WTC11 (cell line): ENCODE measurements around the gene SLIT1. TPM values are rescaled to one million over a fixed set of nuclear protein-coding genes. Genes with fewer than 3 reads are reported as not detected.

ENCODE experiments used
- ATAC-seq: fragments of 200-7000 bp; cut with Tn5 transposase; 2 replicates; pipeline ENCODE4 v1.10.0; 2021; ENCODE audit warnings: mild to moderate bottlenecking, moderate library complexity
- CTCF ChIA-PET: fragments of 300-600 bp; sonication (Branson Sonifier 250); formaldehyde crosslinking; loops from one replicate; lab custom pipeline; 2021; ENCODE audit warnings: antibody characterized with exemption; lab: Charles Lee
- POLR2A ChIA-PET: fragments of 350-600 bp; sonication (Branson Sonifier 250); formaldehyde crosslinking; loops from one replicate; lab custom pipeline; 2021; ENCODE audit warnings: antibody characterized with exemption; lab: Charles Lee
- DNase-seq: peaks from one replicate; pipeline ENCODE4 v3.0.0; 2021; ENCODE audit warnings: low spot score
- H3K27ac Mint-ChIP-seq: 2 replicates; pipeline ENCODE4 v1.8.0; 2021; ENCODE audit warnings: mixed read lengths
- H3K27me3 Mint-ChIP-seq: 2 replicates; pipeline ENCODE4 v1.8.0; 2021; ENCODE audit warnings: low read depth, mild to moderate bottlenecking, moderate library complexity, mixed read lengths
- H3K36me3 Mint-ChIP-seq: 2 replicates; pipeline ENCODE4 v1.8.0; 2021; ENCODE audit warnings: mixed read lengths
- H3K4me1 Mint-ChIP-seq: 2 replicates; pipeline ENCODE4 v1.8.0; 2022; ENCODE audit warnings: mixed read lengths
- H3K4me3 Mint-ChIP-seq: 2 replicates; pipeline ENCODE4 v1.8.0; 2021; ENCODE audit warnings: mild to moderate bottlenecking, moderate library complexity, mixed read lengths
- H3K9me3 Mint-ChIP-seq: 2 replicates; pipeline ENCODE4 v1.8.0; 2021; ENCODE audit warnings: mixed read lengths
- AFF4 ChIP-seq: sonication (generic); formaldehyde crosslinking; IDR thresholded peaks from 2 replicates; pipeline ENCODE4 v1.8.1; 2023; ENCODE audit warnings: mild to moderate bottlenecking, missing genetic modification reagents, borderline replicate concordance
- ATF3 ChIP-seq: sonication (generic); formaldehyde crosslinking; conservative IDR thresholded peaks from 2 replicates; pipeline ENCODE4 v1.8.1; 2022; ENCODE audit warnings: mild to moderate bottlenecking, missing genetic modification reagents
- CBFB ChIP-seq: sonication (generic); formaldehyde crosslinking; IDR thresholded peaks from 2 replicates; pipeline ENCODE4 v1.8.1; 2022; ENCODE audit warnings: mild to moderate bottlenecking, low read depth, missing genetic modification reagents
- CREB1 ChIP-seq: sonication (generic); formaldehyde crosslinking; IDR thresholded peaks from 2 replicates; pipeline ENCODE4 v1.8.0; 2023; ENCODE audit warnings: mild to moderate bottlenecking, missing genetic modification reagents
- E2F4 ChIP-seq: sonication (generic); formaldehyde crosslinking; IDR thresholded peaks from 2 replicates; pipeline ENCODE4 v1.8.1; 2022; ENCODE audit warnings: low read depth, mild to moderate bottlenecking, moderate library complexity, missing genetic modification reagents, borderline replicate concordance
- ETV6 ChIP-seq: sonication (generic); formaldehyde crosslinking; IDR thresholded peaks from 2 replicates; pipeline ENCODE4 v1.8.1; 2022; ENCODE audit warnings: mild to moderate bottlenecking, missing genetic modification reagents
- FOXK1 ChIP-seq: sonication (generic); formaldehyde crosslinking; IDR thresholded peaks from 2 replicates; pipeline ENCODE4 v1.8.0; 2022; ENCODE audit warnings: mild to moderate bottlenecking, moderate library complexity, missing genetic modification reagents
- FOXP1 ChIP-seq: sonication (generic); formaldehyde crosslinking; IDR thresholded peaks from 2 replicates; pipeline ENCODE4 v1.8.0; 2022; ENCODE audit warnings: missing genetic modification reagents, mild to moderate bottlenecking, moderate library complexity, borderline replicate concordance
- GTF2I ChIP-seq: fragments of 250-450 bp; sonication (Bioruptor Pico); conservative IDR thresholded peaks from 2 replicates; pipeline ENCODE4 v1.4.0; 2021; ENCODE audit warnings: mild to moderate bottlenecking
- HMGXB4 ChIP-seq: sonication (generic); formaldehyde crosslinking; IDR thresholded peaks from 2 replicates; pipeline ENCODE4 v1.8.1; 2023; ENCODE audit warnings: mild to moderate bottlenecking, moderate library complexity, missing genetic modification reagents
- IRF2 ChIP-seq: sonication (generic); formaldehyde crosslinking; IDR thresholded peaks from 2 replicates; pipeline ENCODE4 v1.8.0; 2022; ENCODE audit warnings: low read depth, missing genetic modification reagents, borderline replicate concordance
- KAT7 ChIP-seq: sonication (generic); formaldehyde crosslinking; IDR thresholded peaks from 2 replicates; pipeline ENCODE4 v1.8.1; 2023; ENCODE audit warnings: missing genetic modification reagents, mild to moderate bottlenecking, borderline replicate concordance
- NFATC4 ChIP-seq: fragments of 250-450 bp; sonication (Bioruptor Pico); IDR thresholded peaks from 2 replicates; pipeline ENCODE4 v1.9.0; 2021; ENCODE audit warnings: mild to moderate bottlenecking
- NR2C2 ChIP-seq: sonication (generic); formaldehyde crosslinking; IDR thresholded peaks from 2 replicates; pipeline ENCODE4 v1.8.0; 2022; ENCODE audit warnings: mild to moderate bottlenecking, missing genetic modification reagents
- PRRX2 ChIP-seq: fragments of 250-450 bp; sonication (Bioruptor Pico); IDR thresholded peaks from 2 replicates; pipeline ENCODE4 v1.8.0; 2021; ENCODE audit warnings: mild to moderate bottlenecking
- RORB ChIP-seq: fragments of 250-450 bp; sonication (Bioruptor Pico); IDR thresholded peaks from 2 replicates; pipeline ENCODE4 v1.9.0; 2021; ENCODE audit warnings: mild to moderate bottlenecking
- SMAD3 ChIP-seq: sonication (generic); formaldehyde crosslinking; IDR thresholded peaks from 2 replicates; pipeline ENCODE4 v1.8.0; 2022; ENCODE audit warnings: missing genetic modification reagents, mild to moderate bottlenecking, borderline replicate concordance
- TEAD4 ChIP-seq: sonication (generic); formaldehyde crosslinking; IDR thresholded peaks from 2 replicates; pipeline ENCODE4 v1.8.0; 2022; ENCODE audit warnings: mild to moderate bottlenecking, missing genetic modification reagents
- ZNF138 ChIP-seq: sonication (generic); formaldehyde crosslinking; conservative IDR thresholded peaks from 2 replicates; pipeline ENCODE4 v1.8.1; 2022; ENCODE audit warnings: mild to moderate bottlenecking, moderate library complexity, missing genetic modification reagents
- ZNF263 ChIP-seq: sonication (generic); formaldehyde crosslinking; IDR thresholded peaks from 2 replicates; pipeline ENCODE4 v1.8.1; 2022; ENCODE audit warnings: low read depth, mild to moderate bottlenecking, moderate library complexity, missing genetic modification reagents
- ZNF396 ChIP-seq: fragments of 250-450 bp; sonication (Bioruptor Pico); IDR thresholded peaks from 2 replicates; pipeline ENCODE4 v1.8.0; 2021; ENCODE audit warnings: mild to moderate bottlenecking, moderate library complexity, borderline replicate concordance
- ZNF671 ChIP-seq: fragments of 250-450 bp; sonication (Bioruptor Pico); IDR thresholded peaks from 2 replicates; pipeline ENCODE4 v1.8.0; 2021; ENCODE audit warnings: mild to moderate bottlenecking
- total RNA-seq: library from RNA; stranded (reverse); gene quantifications from 3 replicates; pipeline ENCODE4 v1.2.3, GENCODE V29; 2021
- TF ChIP-seq, protein P1 (sequence below): fragments of 250-450 bp; sonication (Bioruptor Pico); IDR thresholded peaks from 2 replicates; pipeline ENCODE4 v1.9.0; 2021; ENCODE audit warnings: moderate library complexity, mild to moderate bottlenecking, inconsistent platforms, borderline replicate concordance
- TF ChIP-seq, protein P2 (sequence below): fragments of 250-450 bp; sonication (Bioruptor Pico); IDR thresholded peaks from 2 replicates; pipeline ENCODE4 v1.9.0; 2021; ENCODE audit warnings: mild to moderate bottlenecking

SLIT1 gene
- total RNA-seq, 1 experiment from 2014 or later = 1.6 TPM

DNA sequence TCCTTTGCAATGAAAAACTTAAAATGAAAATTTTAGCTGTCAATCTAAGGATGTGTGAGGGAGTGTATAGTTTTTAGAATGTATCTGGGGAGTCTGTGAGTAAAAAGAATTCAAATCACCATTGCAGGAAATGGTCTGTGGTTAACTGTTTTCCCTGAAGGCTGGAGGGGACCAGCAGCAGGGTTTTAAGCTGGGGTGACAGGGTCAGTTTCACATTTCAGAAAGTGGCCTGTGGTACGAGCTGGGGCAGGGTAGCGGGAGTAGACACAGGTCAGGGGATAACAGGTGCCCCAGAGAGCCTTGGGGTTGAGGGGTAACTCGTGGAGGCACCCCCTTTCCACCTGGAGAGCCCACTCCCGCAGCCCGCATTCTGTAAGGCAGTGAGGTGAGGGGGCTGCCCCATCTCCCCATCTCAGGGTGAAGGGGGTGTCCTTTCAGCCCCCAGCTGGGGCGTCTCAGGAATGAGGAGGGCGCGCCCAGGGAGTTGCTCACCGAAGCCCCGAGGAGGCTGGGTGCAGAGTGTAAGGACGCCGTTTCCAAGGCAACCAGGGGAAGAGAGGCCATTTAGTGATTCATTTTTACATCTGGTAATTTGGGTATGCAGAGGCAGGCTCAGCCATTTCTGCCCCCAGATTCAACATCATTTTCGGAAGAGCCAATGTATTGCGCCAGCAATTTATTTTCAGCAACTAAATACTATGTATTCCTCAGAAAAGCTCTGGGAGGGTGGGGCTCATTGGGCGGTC, 168.9 kb downstream of the SLIT1 start (continued):
- TF ChIP-seq ETV6 (CRISPR knock-in tag) (no peak), ZNF263 (CRISPR knock-in tag) (no peak), ZNF138 (CRISPR knock-in tag) (no peak), IRF2 (no peak), NFATC4 (CRISPR knock-in tag) (no peak)

GRCh38 chr10:97015240-97015639, 170.5 kb downstream of the SLIT1 start:
- DNase-seq (no peak), ATAC-seq (no peak)
- CTCF ChIA-PET = no interaction called here
- no peak overlapping the region for H3K4me3 Mint-ChIP-seq
- no peaks in the 10 kb centered on the region for H3K36me3 Mint-ChIP-seq
- H3K27me3 Mint-ChIP-seq = no peaks in the 10 kb centered on the region
- no peak overlapping the region for H3K27ac Mint-ChIP-seq
- POLR2A ChIA-PET = no interaction called here
- peaks cover 3% of the 10 kb centered on the region for H3K4me1 Mint-ChIP-seq
- no peak for TF ChIP-seq PRRX2 (CRISPR knock-in tag)
- no peak for TF ChIP-seq ZNF396
- no peak for TF ChIP-seq TEAD4 (CRISPR knock-in tag)
- no peak for TF ChIP-seq CREB1 (CRISPR knock-in tag)
- TF ChIP-seq IRF2 = no peak
- TF ChIP-seq CBFB (CRISPR knock-in tag) = no peak
- TF ChIP-seq E2F4 = no peak
- no peak for TF ChIP-seq AFF4 (CRISPR knock-in tag)
- TF ChIP-seq RORB (CRISPR knock-in tag) = no peak
- TF ChIP-seq, protein P1, sequence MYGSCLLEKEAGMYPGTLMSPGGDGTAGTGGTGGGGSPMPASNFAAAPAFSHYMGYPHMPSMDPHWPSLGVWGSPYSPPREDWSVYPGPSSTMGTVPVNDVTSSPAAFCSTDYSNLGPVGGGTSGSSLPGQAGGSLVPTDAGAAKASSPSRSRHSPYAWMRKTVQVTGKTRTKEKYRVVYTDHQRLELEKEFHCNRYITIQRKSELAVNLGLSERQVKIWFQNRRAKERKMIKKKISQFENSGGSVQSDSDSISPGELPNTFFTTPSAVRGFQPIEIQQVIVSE (CRISPR knock-in tag) = no peak
- H3K9me3 Mint-ChIP-seq = no peaks in the 10 kb centered on the region

DNA sequence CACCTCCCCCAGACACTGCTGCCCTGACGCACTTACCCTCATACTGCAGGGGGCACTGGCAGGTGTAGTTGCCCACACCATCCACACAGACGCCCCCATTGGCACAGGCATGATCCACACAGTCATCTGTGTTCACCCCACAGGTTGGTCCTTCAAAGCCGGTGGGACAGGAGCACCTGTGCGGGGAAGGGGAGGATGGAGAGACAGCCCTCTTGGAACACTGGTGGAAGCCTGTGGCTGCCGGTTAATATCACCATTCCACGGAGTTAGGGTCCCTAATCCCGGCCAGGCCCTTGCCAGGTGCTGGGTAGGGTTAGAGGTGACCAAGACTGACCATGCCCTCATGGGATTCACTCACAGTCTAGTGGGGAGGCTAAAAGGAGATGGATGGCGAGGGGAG, 171.8 kb downstream of the SLIT1 start:
- no peak for DNase-seq
- Mint-ChIP-seq H3K9me3 (peaks cover 3% of the 10 kb centered on the region; the same call in 1 of the 2 replicates), H3K4me1 (no peaks in the 10 kb centered on the region), H3K4me3 (no peak overlapping the region), H3K27ac (no peak overlapping the region), H3K36me3 (no peaks in the 10 kb centered on the region), H3K27me3 (no peaks in the 10 kb centered on the region)
- no peak for ATAC-seq
- POLR2A ChIA-PET = no interaction called here
- CTCF ChIA-PET = interaction anchor here (1.1 to 4.0 kb wide), 3 partner anchors 11 to 197 kb away, joined by 3 to 36 read pairs (median 5); no protein-coding TSS in a partner anchor
- TF ChIP-seq HMGXB4 (CRISPR knock-in tag) = no peak
- TF ChIP-seq FOXP1 (CRISPR knock-in tag) = no peak
- no peak for TF ChIP-seq NR2C2 (CRISPR knock-in tag)
- TF ChIP-seq NFATC4 (CRISPR knock-in tag) = no peak
- TF ChIP-seq PRRX2 (CRISPR knock-in tag) = no peak
- no peak for TF ChIP-seq FOXK1 (CRISPR knock-in tag)
- TF ChIP-seq, protein P2, sequence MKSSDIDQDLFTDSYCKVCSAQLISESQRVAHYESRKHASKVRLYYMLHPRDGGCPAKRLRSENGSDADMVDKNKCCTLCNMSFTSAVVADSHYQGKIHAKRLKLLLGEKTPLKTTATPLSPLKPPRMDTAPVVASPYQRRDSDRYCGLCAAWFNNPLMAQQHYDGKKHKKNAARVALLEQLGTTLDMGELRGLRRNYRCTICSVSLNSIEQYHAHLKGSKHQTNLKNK (CRISPR knock-in tag) = no peak
- no peak for TF ChIP-seq SMAD3 (CRISPR knock-in tag)
- no peak for TF ChIP-seq ATF3
- TF ChIP-seq ETV6 (CRISPR knock-in tag) = no peak
- TF ChIP-seq, protein P1 (CRISPR knock-in tag) = no peak
- no peak for TF ChIP-seq RORB (CRISPR knock-in tag)
- no peak for TF ChIP-seq GTF2I (CRISPR knock-in tag)
- TF ChIP-seq ZNF671 (CRISPR knock-in tag) = no peak
- TF ChIP-seq KAT7 (CRISPR knock-in tag) = no peak
